K562 (cell line): ENCODE results near the gene TIMP2. TPM values are rescaled to one million over a fixed set of nuclear protein-coding genes. Genes with fewer than 3 reads are reported as not detected.

Experiments
- ATAC-seq: fragments of 200-7000 bp; cut with Tn5 transposase; 3 replicates; pipeline ENCODE4 v1.9.1; 2020; ENCODE audit warnings: moderate library complexity
- BruUV-seq: library from RNA; stranded (reverse); fragments of 400-500 nt; replicated peaks from 2 replicates; lab custom pipeline; 2021; lab: Mats Ljungman, UMichigan
- CTCF ChIA-PET: fragments of 300-600 bp; formaldehyde crosslinking; extraction: SDS; loops from one replicate; lab custom pipeline; 2021; ENCODE audit warnings: low intra/inter-chr PET ratio; lab: Yijun Ruan, JAX
- POLR2A ChIA-PET: fragments of 300-600, 350-650 bp; sonication (Branson Sonifier 250); formaldehyde crosslinking; extraction: SDS; loops from one replicate; lab custom pipeline; 2021; ENCODE audit warnings: antibody characterized with exemption, inconsistent platforms; lab: Yijun Ruan, JAX
- DNase-seq, 4 experiments: peaks; one replicate each; pipeline versions ENCODE4 v3.0.0 to v3.0.0-alpha.2; 2011 to 2018; ENCODE audit warnings: low spot score in 3 of 4, mixed read lengths in 3 of 4; ENCODE audit errors: extremely low read depth in 1 of 4
- FAIRE-seq: peaks from 2 replicates; lab custom pipeline; 2011; peaks lifted over from hg19 to GRCh38; lab: Jason Lieb, UNC
- H2AFZ ChIP-seq: 2 replicates; pipeline ENCODE4 v1.6.0; 2011; ENCODE audit warnings: low read depth, low read length, control low read depth, inconsistent platforms
- H3K27ac ChIP-seq: fragments of 200-600 bp; 3 replicates; pipeline ENCODE4 v1.8.0; 2011; ENCODE audit warnings: low read depth, mild to moderate bottlenecking, control low read depth, inconsistent platforms, low read length, moderate library complexity, mixed read lengths; ENCODE audit errors: extremely low read depth
- H3K27me3 ChIP-seq, 2 experiments: fragments of 300-600 bp in 1 of 2; 2 replicates in 1 of 2; 3 replicates in 1 of 2; pipeline versions ENCODE4 v1.6.0 to v1.8.0; 2011; ENCODE audit warnings: inconsistent platforms in 2 of 2, low read length in 2 of 2, mild to moderate bottlenecking in 1 of 2, mixed read lengths in 1 of 2, moderate library complexity in 1 of 2; ENCODE audit not compliant: control insufficient read depth in 2 of 2, insufficient read depth in 2 of 2
- H3K36me3 ChIP-seq: fragments of 300-600 bp; 3 replicates; pipeline ENCODE4 v1.8.0; 2011; ENCODE audit warnings: mild to moderate bottlenecking, low read length, inconsistent platforms; ENCODE audit not compliant: control insufficient read depth, insufficient read depth
- H3K4me1 ChIP-seq, 2 experiments: fragments of 200-600 bp in 1 of 2; replicated peaks in 1 of 2; 2 replicates in 1 of 2; 3 replicates in 1 of 2; pipeline versions ENCODE4 v1.5.1 to v1.8.0; 2011; ENCODE audit warnings: inconsistent platforms in 2 of 2, low read length in 2 of 2, mild to moderate bottlenecking in 1 of 2, mixed read lengths in 1 of 2, moderate library complexity in 1 of 2; ENCODE audit not compliant: control insufficient read depth in 2 of 2, insufficient read depth in 2 of 2
- H3K4me2 ChIP-seq: 2 replicates; pipeline ENCODE4 v1.6.1; 2011; ENCODE audit warnings: low read length, control low read depth, inconsistent platforms, mixed read lengths; ENCODE audit not compliant: insufficient read depth
- H3K4me3 ChIP-seq: fragments of 200-600 bp; sonication (generic), shearing (Covaris generic); 2 replicates; pipeline ENCODE4 v1.5.1; 2016; ENCODE audit warnings: control low read depth, inconsistent platforms
- H3K79me2 ChIP-seq: fragments of 200-600 bp; 3 replicates; pipeline ENCODE4 v1.8.0; 2011; ENCODE audit warnings: low read length, inconsistent platforms; ENCODE audit not compliant: control insufficient read depth, insufficient read depth
- H3K9ac ChIP-seq, 2 experiments: 2 replicates each; pipeline versions ENCODE4 v1.6.0 to v1.6.1; 2011; ENCODE audit warnings: low read depth in 2 of 2, low read length in 2 of 2, control low read depth in 1 of 2, inconsistent platforms in 1 of 2, mild to moderate bottlenecking in 1 of 2, mixed read lengths in 1 of 2; ENCODE audit not compliant: insufficient read depth in 1 of 2
- H3K9me1 ChIP-seq: one replicate; pipeline ENCODE4 v1.6.0; 2011; ENCODE audit warnings: inconsistent platforms, mild to moderate bottlenecking, low read length, moderate library complexity; ENCODE audit not compliant: control insufficient read depth, insufficient read depth
- H3K9me3 ChIP-seq: replicated peaks from 2 replicates; pipeline ENCODE4 v1.5.1; 2011; ENCODE audit warnings: low read depth, low read length, inconsistent platforms; ENCODE audit not compliant: control insufficient read depth, insufficient read depth
- H4K20me1 ChIP-seq: replicated peaks from 2 replicates; pipeline ENCODE4 v1.6.1; 2011; ENCODE audit warnings: low read length, inconsistent platforms, mixed read lengths; ENCODE audit not compliant: control insufficient read depth, insufficient read depth
- ATF7 ChIP-seq: fragments of 450-650 bp; IDR thresholded peaks from 2 replicates; pipeline ENCODE4 v1.7.1; 2014; ENCODE audit warnings: mild to moderate bottlenecking, moderate library complexity
- BCL6 ChIP-seq: fragments of 250-450 bp; sonication (Bioruptor Pico); IDR thresholded peaks from 2 replicates; pipeline ENCODE4 v1.4.0; 2020
- C11orf30 ChIP-seq: fragments of 450-650 bp; IDR thresholded peaks from 2 replicates; pipeline ENCODE4 v1.6.1; 2016; ENCODE audit warnings: low read depth, mild to moderate bottlenecking
- CBX3 ChIP-seq, 2 experiments: IDR thresholded peaks; 1 replicate in 1 of 2; 2 replicates in 1 of 2; pipeline ENCODE4 v1.6.1; 2012; ENCODE audit warnings: inconsistent platforms in 2 of 2, low read length in 2 of 2, borderline replicate concordance in 1 of 2, control low read depth in 1 of 2
- MCM2 ChIP-seq: fragments of 450-650 bp; IDR thresholded peaks from 2 replicates; pipeline ENCODE4 v1.6.1; 2017; ENCODE audit warnings: low read depth, mild to moderate bottlenecking
- NBN ChIP-seq: fragments of 450-650 bp; IDR thresholded peaks from 2 replicates; pipeline ENCODE4 v1.6.1; 2016; ENCODE audit warnings: low read depth, mild to moderate bottlenecking
- NEUROD1 ChIP-seq: fragments of 150-350 bp; IDR thresholded peaks from 2 replicates; pipeline ENCODE4 v1.6.1; 2014; ENCODE audit warnings: borderline replicate concordance, low read length, low read depth; ENCODE audit not compliant: partially characterized antibody
- NFIC ChIP-seq: fragments of 450-650 bp; IDR thresholded peaks from 2 replicates; pipeline ENCODE4 v1.6.1; 2017; ENCODE audit warnings: mild to moderate bottlenecking, inconsistent platforms
- RBM15 ChIP-seq: fragments of 200-400 bp; formaldehyde crosslinking; IDR thresholded peaks from 2 replicates; pipeline ENCODE4 v1.6.1; 2018; ENCODE audit warnings: mild to moderate bottlenecking, low read length, moderate library complexity; ENCODE audit not compliant: insufficient read depth
- SMARCE1 ChIP-seq: fragments of 450-650 bp; IDR thresholded peaks from 2 replicates; pipeline ENCODE4 v1.7.1; 2016; ENCODE audit warnings: mild to moderate bottlenecking
- TAF1 ChIP-seq: IDR thresholded peaks from 2 replicates; pipeline ENCODE4 v1.6.1; 2011; ENCODE audit warnings: mild to moderate bottlenecking, low read length, moderate library complexity; ENCODE audit not compliant: insufficient read depth, control insufficient read depth, severe bottlenecking; ENCODE audit errors: extremely low read depth
- ZNF121 ChIP-seq: sonication (generic); formaldehyde crosslinking; conservative IDR thresholded peaks from 2 replicates; pipeline ENCODE4 v1.8.0; 2022; ENCODE audit warnings: missing genetic modification reagents
- ZNF232 ChIP-seq: sonication (generic); formaldehyde crosslinking; IDR thresholded peaks from 2 replicates; pipeline ENCODE4 v1.8.0; 2022; ENCODE audit warnings: mild to moderate bottlenecking, missing genetic modification reagents
- ZNF717 ChIP-seq: fragments of 250-450 bp; sonication (Bioruptor Pico); IDR thresholded peaks from 2 replicates; pipeline ENCODE4 v1.5.0; 2021
- WGBS: fragments of 100-300 bp; shearing (Covaris generic); methylation state at CpG from one replicate; pipeline ENCODE4 v1.1.6; 2016; ENCODE audit warnings: low coverage, mixed read lengths; ENCODE audit not compliant: insufficient coverage; ENCODE audit errors: missing lambda C conversion rate; 5-methylcytosine and 5-hydroxymethylcytosine counted together
- in situ Hi-C: fragments of 300-500 bp; cut with MboI; formaldehyde crosslinking; loops from 4 replicates; pipeline ENCODE4 v1.15.0; 2018; ENCODE audit warnings: inconsistent platforms, mixed read lengths
- intact Hi-C: fragments of 100-400 bp; cut with micrococcal nuclease; formaldehyde crosslinking; loops from 2 replicates; pipeline ENCODE4 v1.14.2; 2022
- polyA plus RNA-seq, 8 experiments: library from polyadenylated mRNA; depleted of rRNA in 4 of 8; stranded (reverse) in 5 of 8; unstranded in 3 of 8; fragments of >200 nt; fragmentation: Nextera tagmentation in 2 of 8; fragmentation: Illumina TruSeq in 1 of 8; extraction: Ambion mirVana in 2 of 8; extraction: Trizol in 1 of 8; gene quantifications; 2 replicates each; pipeline versions ENCODE4 v1.2.1 to v1.2.3, GENCODE V29; 2011 to 2014; ENCODE audit warnings: inconsistent platforms in 1 of 8, missing spikeins in 1 of 8
- total RNA-seq, 7 experiments: library from RNA; depleted of rRNA in 6 of 7; stranded (reverse); fragments of >200 nt in 6 of 7; fragmentation: Illumina TruSeq in 2 of 7; extraction: Trizol in 2 of 7; gene quantifications; 2 replicates each; pipeline versions ENCODE4 v1.2.1 to v1.2.3, GENCODE V29; 2011 to 2021; ENCODE audit warnings: low replicate concordance in 1 of 7
- TF ChIP-seq, protein P1 (sequence below): fragments of 250-450 bp; sonication (Bioruptor Pico); IDR thresholded peaks from 2 replicates; pipeline ENCODE4 v1.9.0; 2021; ENCODE audit warnings: mild to moderate bottlenecking, inconsistent platforms
- TF ChIP-seq, protein P2 (sequence below): fragments of 250-450 bp; sonication (Bioruptor Pico); IDR thresholded peaks from 2 replicates; pipeline ENCODE4 v1.5.0; 2020; ENCODE audit warnings: mild to moderate bottlenecking, borderline replicate concordance
- TF ChIP-seq, protein P3 (sequence below): fragments of 450-650 bp; formaldehyde crosslinking; IDR thresholded peaks from 2 replicates; pipeline ENCODE4 v1.4.0; 2022; ENCODE audit warnings: missing genetic modification characterization

Gene TIMP2
- total and polyA plus RNA-seq, 9 of the 15 experiments (the other 6 are each of a cell fraction or from before 2014, with no cell fraction given), result 0.55 TPM; not detected in 8

DNA sequence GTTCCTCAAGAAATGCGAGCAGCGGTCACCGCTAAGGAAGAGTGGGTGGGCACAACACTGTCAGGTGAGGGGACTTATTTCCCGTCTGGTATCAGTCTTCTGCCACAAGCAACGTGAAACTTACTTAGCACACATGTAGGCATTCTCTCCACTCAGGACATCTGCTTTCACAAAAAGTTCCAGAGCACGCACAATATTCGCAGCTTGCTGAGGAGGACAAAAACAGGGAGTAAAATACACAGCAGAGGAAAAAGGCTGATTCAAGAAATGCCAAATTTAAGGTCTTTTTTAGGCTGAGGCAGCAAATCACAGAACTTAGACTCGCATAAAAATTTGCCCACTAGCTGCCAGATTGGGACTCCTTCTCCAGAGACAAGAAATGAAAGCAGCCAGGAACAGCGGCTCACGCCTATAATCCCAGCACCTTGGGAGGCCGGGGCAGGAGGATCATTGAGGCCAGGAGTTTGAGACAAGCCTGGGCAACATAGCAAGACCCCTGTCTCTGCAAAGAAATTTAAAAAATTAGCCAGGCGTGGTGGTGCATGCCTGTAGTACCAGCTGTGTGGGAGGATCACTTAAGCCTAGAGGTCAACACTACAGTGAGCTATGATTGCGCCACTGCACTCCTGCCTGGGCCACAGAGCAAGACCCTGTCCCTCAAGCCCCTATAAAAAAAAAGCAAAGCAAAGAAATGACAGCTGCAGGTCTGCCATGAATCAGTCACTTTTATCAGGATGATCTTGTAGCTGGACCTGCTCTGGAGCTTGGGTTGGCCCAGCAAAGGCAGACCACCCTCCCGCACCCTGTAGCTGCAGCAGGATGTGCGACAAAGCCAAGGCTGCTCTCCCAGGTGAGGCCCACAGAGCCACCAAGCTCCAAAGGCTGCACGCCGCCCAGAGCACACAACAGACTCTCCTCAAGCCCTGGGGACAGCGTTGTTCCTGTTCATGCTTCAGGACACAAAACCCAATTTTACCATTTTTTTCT is 105.1 kb downstream of the TIMP2 start:
- DNase-seq, result no peak
- Histone ChIP-seq H3K27me3 (no peaks in the 10 kb centered on the region), H3K4me2 (no peak overlapping the region), H3K4me3 (no peak overlapping the region), H3K9me3 (no peaks in the 10 kb centered on the region), H3K9me1 (no peaks in the 10 kb centered on the region), H2AFZ (no peak overlapping the region), H3K27ac (no peak overlapping the region), H3K36me3 (peaks cover 92% of the 10 kb centered on the region), H4K20me1 (peaks cover 12% of the 10 kb centered on the region; the same call in 1 of the 2 replicates), H3K9ac (no peak overlapping the region), H3K79me2 (peaks cover 7% of the 10 kb centered on the region; the same call in 1 of the 3 replicates), H3K4me1 (peaks cover 4 to 5% of the 10 kb centered on the region in 2 experiments; a peak in 4 of 5 replicates)
- in situ Hi-C loops (no loop called here), intact Hi-C loops (no loop called here)
- no TSS peak for BruUV-seq
- ChIA-PET POLR2A (interaction anchor here (0.7 to 1.2 kb wide), 4 partner anchors 13 to 35 kb away, joined by 3 to 4 read pairs (median 4); no protein-coding TSS in a partner anchor), CTCF (no interaction called here)
- FAIRE-seq, result no peak
- WGBS, result 92% methylated on average over 17 of the region's 18 CpGs
- no peak for ATAC-seq
- TF ChIP-seq RBM15 (no peak), CBX3 (IDR thresholded peaks at IDR 0.05; ENCODE audit: borderline replicate concordance in 1 of 2, low read length in 2 of 2) (no peak), MCM2 (no peak), NFIC (no peak), C11orf30 (peak; percentile 11; the same call in 1 of the 2 replicates), ZNF232 (CRISPR knock-in tag) (no peak), BCL6 (CRISPR knock-in tag) (no peak), ZNF121 (CRISPR knock-in tag) (peak; percentile 62; the same call in 1 of the 2 replicates), NEUROD1 (no peak), ATF7 (no peak), TAF1 (no peak), NBN (no peak), SMARCE1 (no peak), ZNF717 (CRISPR knock-in tag) (no peak)
- TF ChIP-seq, protein P1, sequence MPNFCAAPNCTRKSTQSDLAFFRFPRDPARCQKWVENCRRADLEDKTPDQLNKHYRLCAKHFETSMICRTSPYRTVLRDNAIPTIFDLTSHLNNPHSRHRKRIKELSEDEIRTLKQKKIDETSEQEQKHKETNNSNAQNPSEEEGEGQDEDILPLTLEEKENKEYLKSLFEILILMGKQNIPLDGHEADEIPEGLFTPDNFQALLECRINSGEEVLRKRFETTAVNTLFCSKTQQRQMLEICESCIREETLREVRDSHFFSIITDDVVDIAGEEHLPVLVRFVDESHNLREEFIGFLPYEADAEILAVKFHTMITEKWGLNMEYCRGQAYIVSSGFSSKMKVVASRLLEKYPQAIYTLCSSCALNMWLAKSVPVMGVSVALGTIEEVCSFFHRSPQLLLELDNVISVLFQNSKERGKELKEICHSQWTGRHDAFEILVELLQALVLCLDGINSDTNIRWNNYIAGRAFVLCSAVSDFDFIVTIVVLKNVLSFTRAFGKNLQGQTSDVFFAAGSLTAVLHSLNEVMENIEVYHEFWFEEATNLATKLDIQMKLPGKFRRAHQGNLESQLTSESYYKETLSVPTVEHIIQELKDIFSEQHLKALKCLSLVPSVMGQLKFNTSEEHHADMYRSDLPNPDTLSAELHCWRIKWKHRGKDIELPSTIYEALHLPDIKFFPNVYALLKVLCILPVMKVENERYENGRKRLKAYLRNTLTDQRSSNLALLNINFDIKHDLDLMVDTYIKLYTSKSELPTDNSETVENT, result no peak
- TF ChIP-seq, protein P2, sequence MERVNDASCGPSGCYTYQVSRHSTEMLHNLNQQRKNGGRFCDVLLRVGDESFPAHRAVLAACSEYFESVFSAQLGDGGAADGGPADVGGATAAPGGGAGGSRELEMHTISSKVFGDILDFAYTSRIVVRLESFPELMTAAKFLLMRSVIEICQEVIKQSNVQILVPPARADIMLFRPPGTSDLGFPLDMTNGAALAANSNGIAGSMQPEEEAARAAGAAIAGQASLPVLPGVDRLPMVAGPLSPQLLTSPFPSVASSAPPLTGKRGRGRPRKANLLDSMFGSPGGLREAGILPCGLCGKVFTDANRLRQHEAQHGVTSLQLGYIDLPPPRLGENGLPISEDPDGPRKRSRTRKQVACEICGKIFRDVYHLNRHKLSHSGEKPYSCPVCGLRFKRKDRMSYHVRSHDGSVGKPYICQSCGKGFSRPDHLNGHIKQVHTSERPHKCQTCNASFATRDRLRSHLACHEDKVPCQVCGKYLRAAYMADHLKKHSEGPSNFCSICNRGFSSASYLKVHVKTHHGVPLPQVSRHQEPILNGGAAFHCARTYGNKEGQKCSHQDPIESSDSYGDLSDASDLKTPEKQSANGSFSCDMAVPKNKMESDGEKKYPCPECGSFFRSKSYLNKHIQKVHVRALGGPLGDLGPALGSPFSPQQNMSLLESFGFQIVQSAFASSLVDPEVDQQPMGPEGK (CRISPR knock-in tag), result no peak
- TF ChIP-seq, protein P3, sequence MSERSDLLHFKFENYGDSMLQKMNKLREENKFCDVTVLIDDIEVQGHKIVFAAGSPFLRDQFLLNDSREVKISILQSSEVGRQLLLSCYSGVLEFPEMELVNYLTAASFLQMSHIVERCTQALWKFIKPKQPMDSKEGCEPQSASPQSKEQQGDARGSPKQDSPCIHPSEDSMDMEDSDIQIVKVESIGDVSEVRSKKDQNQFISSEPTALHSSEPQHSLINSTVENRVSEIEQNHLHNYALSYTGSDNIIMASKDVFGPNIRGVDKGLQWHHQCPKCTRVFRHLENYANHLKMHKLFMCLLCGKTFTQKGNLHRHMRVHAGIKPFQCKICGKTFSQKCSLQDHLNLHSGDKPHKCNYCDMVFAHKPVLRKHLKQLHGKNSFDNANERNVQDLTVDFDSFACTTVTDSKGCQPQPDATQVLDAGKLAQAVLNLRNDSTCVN (CRISPR knock-in tag), result no peak
